ENCODE measurements around the gene C5AR1. TPM values are rescaled to one million over a fixed set of nuclear protein-coding genes. Genes with fewer than 3 reads are reported as not detected.

Gene C5AR1
- total and polyA plus RNA-seq, 9 of the 15 experiments (the other 6 are each of a cell fraction or from before 2014, with no cell fraction given), result 0.06 to 1.6 (median 0.28) TPM; not detected in 3

DNA sequence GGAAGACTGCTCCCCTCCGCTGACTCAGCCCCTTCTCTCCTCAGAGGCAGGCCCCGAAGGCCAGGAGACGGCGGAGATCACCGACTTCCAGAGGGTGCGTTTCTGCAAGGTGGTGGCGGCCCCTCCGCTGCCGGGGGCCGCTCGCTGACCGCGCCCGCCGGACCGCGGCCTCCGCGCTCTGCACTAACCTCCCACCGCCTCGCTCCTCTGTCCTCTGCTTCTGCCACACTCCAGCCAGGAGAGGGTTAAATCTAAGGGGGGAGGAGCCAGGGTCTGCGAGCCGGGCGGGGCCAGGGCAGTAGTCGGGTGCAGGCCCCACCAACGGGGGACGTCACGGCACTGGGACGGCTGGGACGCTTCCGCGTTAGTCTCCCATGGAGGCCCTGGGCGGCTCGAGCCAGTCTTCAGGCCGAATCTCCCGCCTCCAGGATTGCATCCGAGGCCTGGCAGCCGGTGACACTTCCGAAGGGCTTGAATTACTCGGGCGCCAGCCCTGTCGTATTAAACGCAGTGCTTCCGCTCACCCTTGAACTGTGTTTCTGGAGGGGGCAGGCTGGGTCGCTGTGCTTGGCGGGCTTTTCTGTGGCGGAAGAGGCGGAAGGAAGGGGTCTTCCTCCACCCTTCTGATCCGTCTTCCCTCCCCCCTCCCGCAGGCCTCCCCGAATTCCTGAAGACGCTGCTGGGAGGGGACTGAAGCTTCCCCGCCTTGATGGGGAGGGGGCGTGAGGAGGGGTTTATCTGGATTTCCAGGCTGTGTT lies 36.2 kb upstream of the C5AR1 start (continued):
- TF ChIP-seq, protein P1, sequence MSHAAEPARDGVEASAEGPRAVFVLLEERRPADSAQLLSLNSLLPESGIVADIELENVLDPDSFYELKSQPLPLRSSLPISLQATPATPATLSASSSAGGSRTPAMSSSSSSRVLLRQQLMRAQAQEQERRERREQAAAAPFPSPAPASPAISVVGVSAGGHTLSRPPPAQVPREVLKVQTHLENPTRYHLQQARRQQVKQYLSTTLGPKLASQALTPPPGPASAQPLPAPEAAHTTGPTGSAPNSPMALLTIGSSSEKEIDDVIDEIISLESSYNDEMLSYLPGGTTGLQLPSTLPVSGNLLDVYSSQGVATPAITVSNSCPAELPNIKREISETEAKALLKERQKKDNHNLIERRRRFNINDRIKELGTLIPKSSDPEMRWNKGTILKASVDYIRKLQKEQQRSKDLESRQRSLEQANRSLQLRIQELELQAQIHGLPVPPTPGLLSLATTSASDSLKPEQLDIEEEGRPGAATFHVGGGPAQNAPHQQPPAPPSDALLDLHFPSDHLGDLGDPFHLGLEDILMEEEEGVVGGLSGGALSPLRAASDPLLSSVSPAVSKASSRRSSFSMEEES (CRISPR knock-in tag; IDR thresholded peaks at IDR 0.05), result no peak
- TF ChIP-seq ETV6 (IDR thresholded peaks at IDR 0.05; ENCODE audit: borderline replicate concordance in 1 of 2, low read depth in 2 of 2, low read length in 1 of 2), result peak in 1 of 2 experiments; percentile 56; a peak in 1 of 4 replicates
- no peak for TF ChIP-seq ETV6 (CRISPR knock-in tag; IDR thresholded peaks at IDR 0.05; ENCODE audit: borderline replicate concordance)
- no peak for TF ChIP-seq SRSF7 (optimal IDR thresholded peaks at IDR 0.05; ENCODE audit: low read depth, low read length)
- 0 out of 2 replicates have a peak, but pooled peaks have one; percentile 59 for TF ChIP-seq GATAD2A (IDR thresholded peaks at IDR 0.05)
- TF ChIP-seq MEF2A (IDR thresholded peaks at IDR 0.05; ENCODE audit: control insufficient read depth, low read depth, low read length), result 0 out of 2 replicates have a peak, but pooled peaks have one; percentile 1
- no peak for TF ChIP-seq ZNF695 (CRISPR knock-in tag; IDR thresholded peaks at IDR 0.05)
- TF ChIP-seq CAMTA2 (CRISPR knock-in tag; conservative IDR thresholded peaks at IDR 0.05), result no peak
- peak; percentile 91 for TF ChIP-seq CREM (IDR thresholded peaks at IDR 0.05; ENCODE audit: low read depth)
- TF ChIP-seq TCFL5 (CRISPR knock-in tag; conservative IDR thresholded peaks at IDR 0.05), result no peak
- peak; percentile 13; the same call in 1 of the 2 replicates for TF ChIP-seq ZKSCAN1 (IDR thresholded peaks at IDR 0.05; ENCODE audit: low read depth, low read length)
- TF ChIP-seq SMARCE1 (IDR thresholded peaks at IDR 0.05), result no peak; the same call in 1 of the 2 replicates
- no peak for TF ChIP-seq ZNF274 (IDR thresholded peaks at IDR 0.05; ENCODE audit: borderline replicate concordance, low read depth, low read length)
- TF ChIP-seq, protein P2, sequence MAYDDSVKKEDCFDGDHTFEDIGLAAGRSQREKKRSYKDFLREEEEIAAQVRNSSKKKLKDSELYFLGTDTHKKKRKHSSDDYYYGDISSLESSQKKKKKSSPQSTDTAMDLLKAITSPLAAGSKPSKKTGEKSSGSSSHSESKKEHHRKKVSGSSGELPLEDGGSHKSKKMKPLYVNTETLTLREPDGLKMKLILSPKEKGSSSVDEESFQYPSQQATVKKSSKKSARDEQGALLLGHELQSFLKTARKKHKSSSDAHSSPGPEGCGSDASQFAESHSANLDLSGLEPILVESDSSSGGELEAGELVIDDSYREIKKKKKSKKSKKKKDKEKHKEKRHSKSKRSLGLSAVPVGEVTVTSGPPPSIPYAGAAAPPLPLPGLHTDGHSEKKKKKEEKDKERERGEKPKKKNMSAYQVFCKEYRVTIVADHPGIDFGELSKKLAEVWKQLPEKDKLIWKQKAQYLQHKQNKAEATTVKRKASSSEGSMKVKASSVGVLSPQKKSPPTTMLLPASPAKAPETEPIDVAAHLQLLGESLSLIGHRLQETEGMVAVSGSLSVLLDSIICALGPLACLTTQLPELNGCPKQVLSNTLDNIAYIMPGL (CRISPR knock-in tag; IDR thresholded peaks at IDR 0.05), result no peak; the same call in 1 of the 2 replicates
- TF ChIP-seq ATF7 (IDR thresholded peaks at IDR 0.05), result peak; percentile 74
- TF ChIP-seq, protein P3, sequence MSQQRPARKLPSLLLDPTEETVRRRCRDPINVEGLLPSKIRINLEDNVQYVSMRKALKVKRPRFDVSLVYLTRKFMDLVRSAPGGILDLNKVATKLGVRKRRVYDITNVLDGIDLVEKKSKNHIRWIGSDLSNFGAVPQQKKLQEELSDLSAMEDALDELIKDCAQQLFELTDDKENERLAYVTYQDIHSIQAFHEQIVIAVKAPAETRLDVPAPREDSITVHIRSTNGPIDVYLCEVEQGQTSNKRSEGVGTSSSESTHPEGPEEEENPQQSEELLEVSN (IDR thresholded peaks at IDR 0.05; ENCODE audit: borderline replicate concordance in 1 of 2, extremely low read depth in 1 of 2, insufficient read depth in 1 of 2, insufficient read length in 1 of 2, low read depth in 1 of 2, low read length in 1 of 2, poor library complexity in 1 of 2, severe bottlenecking in 1 of 2), result peak; percentile 61 to 93
- TF ChIP-seq, protein P4, sequence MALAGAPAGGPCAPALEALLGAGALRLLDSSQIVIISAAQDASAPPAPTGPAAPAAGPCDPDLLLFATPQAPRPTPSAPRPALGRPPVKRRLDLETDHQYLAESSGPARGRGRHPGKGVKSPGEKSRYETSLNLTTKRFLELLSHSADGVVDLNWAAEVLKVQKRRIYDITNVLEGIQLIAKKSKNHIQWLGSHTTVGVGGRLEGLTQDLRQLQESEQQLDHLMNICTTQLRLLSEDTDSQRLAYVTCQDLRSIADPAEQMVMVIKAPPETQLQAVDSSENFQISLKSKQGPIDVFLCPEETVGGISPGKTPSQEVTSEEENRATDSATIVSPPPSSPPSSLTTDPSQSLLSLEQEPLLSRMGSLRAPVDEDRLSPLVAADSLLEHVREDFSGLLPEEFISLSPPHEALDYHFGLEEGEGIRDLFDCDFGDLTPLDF (CRISPR knock-in tag; IDR thresholded peaks at IDR 0.05), result peak; percentile 82
- TF ChIP-seq ETV5 (CRISPR knock-in tag; IDR thresholded peaks at IDR 0.05; ENCODE audit: low read depth), result peak; percentile 45; the same call in 1 of the 2 replicates
- TF ChIP-seq POLR2G (IDR thresholded peaks at IDR 0.05; ENCODE audit: low read depth, low read length), result peak; percentile 94
- no peak for TF ChIP-seq ZFP30 (CRISPR knock-in tag; IDR thresholded peaks at IDR 0.05; ENCODE audit: borderline replicate concordance)
- TF ChIP-seq PTBP1 (IDR thresholded peaks at IDR 0.05; ENCODE audit: low read depth, low read length), result 0 out of 2 replicates have a peak, but pooled peaks have one; percentile 16
- no peak for TF ChIP-seq ZNF668 (CRISPR knock-in tag; IDR thresholded peaks at IDR 0.05)

Data from K562 (cell line).